SK-N-SH treated with all-trans-retinoic acid at 6 μM for 48 hours (cell line): Measurements from ENCODE around the gene AGPAT4.

Experiments used
- BACH2 ChIP-seq: fragments of 250-450 bp; sonication (Bioruptor Pico); IDR thresholded peaks from 2 replicates; pipeline ENCODE4 v1.9.0; 2021; ENCODE audit warnings: mild to moderate bottlenecking, borderline replicate concordance
- CREB5 ChIP-seq: fragments of 250-450 bp; sonication (Bioruptor Pico); IDR thresholded peaks from 2 replicates; pipeline ENCODE4 v1.5.1; 2020; ENCODE audit warnings: low read depth, mild to moderate bottlenecking, moderate library complexity
- CSRNP3 ChIP-seq: fragments of 250-450 bp; sonication (Bioruptor Pico); IDR thresholded peaks from 2 replicates; pipeline ENCODE4 v1.5.1; 2021; ENCODE audit warnings: mild to moderate bottlenecking, moderate library complexity
- ESRRG ChIP-seq: fragments of 250-450 bp; sonication (Bioruptor Pico); IDR thresholded peaks from 2 replicates; pipeline ENCODE4 v1.6.1; 2021; ENCODE audit warnings: mild to moderate bottlenecking
- OSR1 ChIP-seq: fragments of 250-450 bp; sonication (Bioruptor Pico); IDR thresholded peaks from 2 replicates; pipeline ENCODE4 v1.8.0; 2022; ENCODE audit warnings: moderate library complexity, mild to moderate bottlenecking, inconsistent platforms
- ZC3H10 ChIP-seq: fragments of 250-450 bp; sonication (Bioruptor Pico); IDR thresholded peaks from 2 replicates; pipeline ENCODE4 v1.5.1; 2021; ENCODE audit warnings: mild to moderate bottlenecking, moderate library complexity
- ZFP30 ChIP-seq: fragments of 450-650 bp; formaldehyde crosslinking; IDR thresholded peaks from 2 replicates; pipeline ENCODE4 v1.5.0; 2022; ENCODE audit warnings: mild to moderate bottlenecking, moderate library complexity
- TF ChIP-seq, protein P1 (sequence below): fragments of 250-450 bp; sonication (Bioruptor Pico); IDR thresholded peaks from 2 replicates; pipeline ENCODE4 v1.8.0; 2020; ENCODE audit warnings: mild to moderate bottlenecking, moderate library complexity, borderline replicate concordance

DNA sequence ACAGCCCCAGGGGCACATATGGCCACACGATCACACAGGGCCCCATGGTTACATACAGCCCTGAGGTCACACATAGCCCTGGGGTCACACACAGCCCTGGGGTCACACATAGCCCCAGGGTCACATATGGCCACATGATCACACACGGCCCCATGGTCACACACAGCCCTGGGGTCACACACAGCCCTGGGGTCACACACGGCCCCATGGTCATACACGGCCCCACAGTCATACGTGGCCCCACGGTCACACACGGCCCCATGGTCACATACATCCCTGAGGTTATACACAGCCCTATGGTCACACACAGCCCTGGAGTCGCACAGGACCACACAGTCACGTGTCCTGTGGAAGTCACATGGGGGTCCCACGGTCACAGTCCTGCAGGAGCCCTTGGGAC lies 120.1 kb downstream of the AGPAT4 start:
- TF ChIP-seq ZFP30 (CRISPR knock-in tag) (no peak), CREB5 (CRISPR knock-in tag) (no peak), ESRRG (CRISPR knock-in tag) (no peak), CSRNP3 (CRISPR knock-in tag) (no peak), OSR1 (CRISPR knock-in tag) (no peak), BACH2 (CRISPR knock-in tag) (no peak), ZC3H10 (CRISPR knock-in tag) (no peak)
- TF ChIP-seq, protein P1, sequence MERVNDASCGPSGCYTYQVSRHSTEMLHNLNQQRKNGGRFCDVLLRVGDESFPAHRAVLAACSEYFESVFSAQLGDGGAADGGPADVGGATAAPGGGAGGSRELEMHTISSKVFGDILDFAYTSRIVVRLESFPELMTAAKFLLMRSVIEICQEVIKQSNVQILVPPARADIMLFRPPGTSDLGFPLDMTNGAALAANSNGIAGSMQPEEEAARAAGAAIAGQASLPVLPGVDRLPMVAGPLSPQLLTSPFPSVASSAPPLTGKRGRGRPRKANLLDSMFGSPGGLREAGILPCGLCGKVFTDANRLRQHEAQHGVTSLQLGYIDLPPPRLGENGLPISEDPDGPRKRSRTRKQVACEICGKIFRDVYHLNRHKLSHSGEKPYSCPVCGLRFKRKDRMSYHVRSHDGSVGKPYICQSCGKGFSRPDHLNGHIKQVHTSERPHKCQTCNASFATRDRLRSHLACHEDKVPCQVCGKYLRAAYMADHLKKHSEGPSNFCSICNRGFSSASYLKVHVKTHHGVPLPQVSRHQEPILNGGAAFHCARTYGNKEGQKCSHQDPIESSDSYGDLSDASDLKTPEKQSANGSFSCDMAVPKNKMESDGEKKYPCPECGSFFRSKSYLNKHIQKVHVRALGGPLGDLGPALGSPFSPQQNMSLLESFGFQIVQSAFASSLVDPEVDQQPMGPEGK (CRISPR knock-in tag), result no peak
